Fibroblast of the aortic adventitia (primary cell): ENCODE results near the gene TMX4. TPM values are rescaled to one million over a fixed set of nuclear protein-coding genes. Genes with fewer than 3 reads are reported as not detected.
A peak's percentile ranks its signal among the peaks of the same experiment; 100 is the strongest.

Experiments used
- DNase-seq: peaks from one replicate; pipeline ENCODE4 v3.0.0-alpha.2; 2010; ENCODE audit warnings: low read depth
- H3K4me3 ChIP-seq: 2 replicates; pipeline ENCODE4 v1.5.1; 2011; ENCODE audit warnings: low read depth, mild to moderate bottlenecking, control low read depth, low read length, moderate library complexity
- CTCF ChIP-seq: IDR thresholded peaks from 2 replicates; pipeline ENCODE4 v1.5.1; 2011; ENCODE audit warnings: mild to moderate bottlenecking, low read length, control low read depth, inconsistent platforms; ENCODE audit not compliant: insufficient read depth
- total RNA-seq: library from RNA; depleted of rRNA; stranded (reverse); fragments of >200 nt; gene quantifications from 2 replicates; pipeline ENCODE4 v1.2.3, GENCODE V29; 2012; ENCODE audit warnings: low replicate concordance

TMX4 gene
- total RNA-seq = 54.6 and 89.9 TPM in 2 replicates

GRCh38 chr20:8019246-8019997, at the start of gene TMX4:
Gene TMX4 (minus strand): TSS chr20:8019761. CDS start chr20:8019613, 148 bp downstream.
- peak within 1 kb of the TSS; percentile 88 for H3K4me3 ChIP-seq
- peak; percentile 51 for TF ChIP-seq CTCF
- DNase-seq = peak; percentile 97

GRCh38 chr20:8067082-8067481, 47.5 kb upstream of the TMX4 start:
- H3K4me3 ChIP-seq = no peak overlapping the region
- no peak for DNase-seq
- TF ChIP-seq CTCF = no peak

DNA sequence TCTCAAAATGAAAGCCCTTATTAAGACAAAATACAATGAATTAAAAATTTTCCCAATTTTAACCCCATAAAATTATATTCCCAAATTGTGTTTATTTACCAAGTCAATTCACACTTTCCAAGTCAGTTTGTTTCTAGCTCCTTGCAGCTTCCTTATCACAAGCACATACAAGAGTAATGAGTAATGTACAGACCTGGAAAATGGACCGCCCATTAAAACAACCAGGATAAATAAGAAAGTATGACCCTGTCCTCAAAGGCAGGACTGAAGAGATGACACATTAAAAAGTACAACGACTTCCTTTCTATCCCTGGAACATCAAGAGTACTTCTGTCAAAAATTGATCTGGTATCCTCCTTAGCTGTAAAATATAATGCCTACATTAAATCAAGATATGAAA, 47.1 kb upstream of the TMX4 start:
- H3K4me3 ChIP-seq = no peak overlapping the region
- DNase-seq = no peak
- TF ChIP-seq CTCF = no peak

GRCh38 chr20:8065691-8066090, 46.1 kb upstream of the TMX4 start:
- TF ChIP-seq CTCF = no peak
- DNase-seq = no peak
- no peak overlapping the region for H3K4me3 ChIP-seq

GRCh38 chr20:8062756-8063155, 43.2 kb upstream of the TMX4 start:
- no peak for TF ChIP-seq CTCF
- no peak for DNase-seq
- H3K4me3 ChIP-seq = no peak overlapping the region

DNA sequence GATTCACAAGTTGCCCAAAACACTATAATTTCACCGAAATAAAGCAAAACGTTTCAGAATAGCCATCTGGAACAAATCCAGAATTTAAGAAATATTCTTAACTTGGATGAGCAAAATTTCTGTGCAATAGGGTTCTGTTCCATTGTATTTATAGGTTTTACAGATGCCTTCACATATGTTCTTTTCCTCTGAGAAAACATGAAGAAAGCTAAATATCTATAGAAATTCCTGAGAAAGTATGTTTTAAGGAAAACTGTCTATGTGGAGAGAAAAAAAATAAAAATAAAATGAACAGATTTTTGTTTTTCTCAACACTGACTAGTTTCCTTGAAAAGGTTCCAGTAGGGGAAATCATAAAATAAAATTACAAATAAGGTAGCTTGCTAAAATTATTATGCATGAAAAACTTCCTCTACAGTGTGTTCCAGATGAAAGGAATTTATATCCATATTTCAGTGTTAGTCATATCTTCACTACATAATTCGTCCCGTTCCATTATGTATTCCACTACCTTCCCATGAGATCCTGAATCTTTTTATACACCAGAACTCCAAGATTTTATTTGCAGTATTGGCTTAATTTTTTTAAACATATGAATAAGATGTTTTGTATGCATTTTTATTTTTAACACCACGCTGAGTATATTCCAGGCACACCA, 42.4 kb upstream of the TMX4 start:
- DNase-seq = no peak
- no peak overlapping the region for H3K4me3 ChIP-seq
- TF ChIP-seq CTCF = no peak
